T-helper 2 cell treated with Interferon-gamma antibody and Interleukin-4, amounts not matched to agents 5 μg/mL and 100 μg/mL, for 36 hours (primary cell): Measurements from ENCODE around the gene SLC22A12.

Source experiments
- DNase-seq: peaks from one replicate; pipeline ENCODE4 v3.0.0; 2021; ENCODE audit warnings: low spot score
- H3K27ac Mint-ChIP-seq: one replicate; pipeline ENCODE4 v1.8.0; 2021; ENCODE audit warnings: mild to moderate bottlenecking, mixed read lengths
- H3K27me3 Mint-ChIP-seq: one replicate; pipeline ENCODE4 v1.8.0; 2021; ENCODE audit warnings: low read depth, mixed read lengths
- H3K36me3 Mint-ChIP-seq: one replicate; pipeline ENCODE4 v1.8.0; 2021; ENCODE audit warnings: low read depth, mixed read lengths
- H3K4me1 Mint-ChIP-seq: one replicate; pipeline ENCODE4 v1.8.0; 2021; ENCODE audit warnings: low read depth, mixed read lengths
- H3K4me3 Mint-ChIP-seq: one replicate; pipeline ENCODE4 v1.8.0; 2022; ENCODE audit warnings: mild to moderate bottlenecking, moderate library complexity, mixed read lengths
- H3K9me3 Mint-ChIP-seq: one replicate; pipeline ENCODE4 v1.8.0; 2021; ENCODE audit warnings: mixed read lengths

Gene SLC22A12

DNA sequence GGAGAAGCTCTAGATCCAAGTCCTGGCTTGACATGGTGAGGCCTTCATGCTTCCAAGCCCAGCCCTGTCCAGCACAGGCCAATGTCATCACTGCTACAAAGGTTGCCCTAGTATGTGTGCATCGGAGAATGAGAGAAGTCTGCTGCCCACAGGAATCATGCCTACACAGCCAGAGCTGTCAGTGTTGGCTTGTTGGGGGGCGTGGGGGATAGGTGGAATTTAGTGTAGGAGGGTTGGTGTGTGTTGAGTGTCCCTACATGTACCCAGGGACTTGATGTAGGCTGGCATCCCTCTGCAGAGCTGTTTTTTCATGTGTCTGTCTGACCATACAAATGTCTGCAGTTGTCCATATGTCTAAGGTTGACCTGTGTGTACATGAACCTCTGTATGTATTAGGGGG, 37.6 kb downstream of the SLC22A12 start:
- H3K9me3 Mint-ChIP-seq = no peaks in the 10 kb centered on the region
- H3K27me3 Mint-ChIP-seq = no peaks in the 10 kb centered on the region
- no peak overlapping the region for H3K4me3 Mint-ChIP-seq
- H3K36me3 Mint-ChIP-seq = no peaks in the 10 kb centered on the region
- H3K4me1 Mint-ChIP-seq = peaks cover 2% of the 10 kb centered on the region
- no peak overlapping the region for H3K27ac Mint-ChIP-seq
- DNase-seq = no peak

DNA sequence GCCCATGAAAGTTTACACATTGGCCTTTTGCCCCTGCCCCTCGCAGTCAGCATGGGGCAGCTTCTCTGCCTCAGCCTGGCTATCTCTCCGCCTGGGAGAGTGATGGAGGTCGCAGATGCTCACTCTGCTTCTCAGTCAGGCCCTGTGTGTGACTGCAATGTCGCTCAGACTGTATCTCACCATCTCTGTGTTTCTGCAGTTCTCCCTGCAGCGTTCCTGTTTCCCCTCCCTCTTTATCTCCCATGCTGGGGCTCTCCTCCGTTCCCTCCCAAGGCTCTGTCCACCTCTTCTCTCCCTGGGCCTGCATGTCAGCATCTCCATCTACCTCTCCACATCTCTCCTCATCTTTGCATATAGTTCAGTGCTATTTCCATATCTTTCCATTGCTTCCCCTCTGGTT, 38.1 kb downstream of the SLC22A12 start:
- H3K4me3 Mint-ChIP-seq = no peak overlapping the region
- no peaks in the 10 kb centered on the region for H3K27me3 Mint-ChIP-seq
- no peaks in the 10 kb centered on the region for H3K9me3 Mint-ChIP-seq
- DNase-seq = no peak
- no peak overlapping the region for H3K27ac Mint-ChIP-seq
- no peaks in the 10 kb centered on the region for H3K36me3 Mint-ChIP-seq
- H3K4me1 Mint-ChIP-seq = peaks cover 4% of the 10 kb centered on the region

DNA sequence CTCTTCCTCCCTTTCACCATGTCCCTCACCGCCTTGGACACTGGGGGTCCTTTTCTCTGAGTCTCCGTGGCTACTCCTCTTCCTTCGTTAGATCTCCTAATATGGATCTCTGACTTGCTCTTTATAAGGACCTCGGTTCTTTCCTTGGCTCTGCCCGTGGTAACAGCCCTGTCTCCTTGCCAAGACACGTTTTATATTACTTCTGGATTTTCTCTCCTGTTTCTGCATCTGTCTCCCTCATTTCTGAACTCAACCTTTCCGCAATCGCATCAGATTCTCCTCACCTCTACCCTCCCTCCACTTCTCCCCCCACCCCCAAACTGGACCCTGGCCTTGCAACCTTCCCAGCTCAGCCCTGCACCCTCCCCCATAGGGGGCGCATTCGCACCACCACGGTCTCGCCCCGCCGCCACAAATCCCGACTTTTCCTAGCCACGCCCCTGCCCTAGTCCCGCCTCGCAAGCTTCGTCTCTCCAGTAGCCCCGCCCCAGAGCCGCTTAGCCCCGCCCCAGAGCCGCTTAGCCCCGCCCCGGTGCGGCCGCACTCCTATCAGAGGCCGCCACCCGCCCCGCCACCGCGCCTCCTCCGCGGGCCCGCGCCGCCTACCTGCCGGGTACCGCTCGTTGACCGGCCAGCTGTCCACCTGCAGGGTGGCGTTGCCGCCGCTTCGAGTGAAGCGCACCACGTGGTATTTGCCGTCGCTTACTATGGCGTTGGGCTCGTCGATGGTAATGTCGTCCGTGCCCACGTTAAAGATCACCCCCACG, 39.0 kb downstream of the SLC22A12 start:
- no peaks in the 10 kb centered on the region for H3K27me3 Mint-ChIP-seq
- no peak overlapping the region for H3K27ac Mint-ChIP-seq
- H3K9me3 Mint-ChIP-seq = no peaks in the 10 kb centered on the region
- H3K4me3 Mint-ChIP-seq = no peak overlapping the region
- no peaks in the 10 kb centered on the region for H3K36me3 Mint-ChIP-seq
- H3K4me1 Mint-ChIP-seq = peaks cover 4% of the 10 kb centered on the region
- no peak for DNase-seq

DNA sequence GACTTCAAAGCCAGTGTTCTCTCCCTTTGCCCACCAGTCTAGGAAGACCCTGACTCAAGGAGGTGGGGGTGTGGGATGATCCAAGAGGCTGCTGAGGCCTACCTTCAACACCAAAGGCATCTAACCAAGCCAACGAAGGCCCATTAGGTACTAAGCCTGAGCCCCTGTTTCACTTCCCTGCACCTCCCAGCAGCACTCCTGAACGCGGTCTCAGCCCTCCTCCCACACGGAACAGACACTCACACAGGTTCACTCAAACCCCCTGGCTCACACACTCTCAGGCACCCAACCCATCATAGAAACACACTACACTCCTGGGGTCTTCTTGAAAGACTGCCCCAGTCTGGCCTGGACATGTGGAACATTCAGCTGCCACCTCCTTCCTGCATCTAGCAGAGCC, 40.7 kb downstream of the SLC22A12 start:
- peaks cover 4% of the 10 kb centered on the region for H3K4me1 Mint-ChIP-seq
- H3K27ac Mint-ChIP-seq = no peak overlapping the region
- no peaks in the 10 kb centered on the region for H3K36me3 Mint-ChIP-seq
- no peak for DNase-seq
- no peaks in the 10 kb centered on the region for H3K27me3 Mint-ChIP-seq
- H3K9me3 Mint-ChIP-seq = no peaks in the 10 kb centered on the region
- H3K4me3 Mint-ChIP-seq = no peak overlapping the region

DNA sequence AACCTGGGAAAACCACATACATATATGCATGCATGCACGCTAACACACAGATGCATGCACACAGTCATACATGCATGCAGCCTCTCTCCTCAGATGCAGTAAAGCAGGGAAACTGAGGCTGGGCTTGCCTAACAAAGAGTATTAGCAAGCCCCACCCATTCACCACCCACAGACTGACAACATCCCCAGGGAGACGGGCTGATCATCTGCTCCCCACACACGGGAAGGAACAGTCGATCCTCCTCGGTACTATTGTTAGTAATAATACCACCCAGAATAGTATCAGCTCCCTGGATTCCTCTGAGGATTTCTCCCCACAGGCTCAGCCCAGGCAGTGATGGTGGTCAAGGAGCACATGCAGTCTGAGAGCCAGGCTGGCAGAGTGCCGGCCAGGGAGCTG, 41.2 kb downstream of the SLC22A12 start:
- no peaks in the 10 kb centered on the region for H3K36me3 Mint-ChIP-seq
- no peak overlapping the region for H3K4me3 Mint-ChIP-seq
- H3K27ac Mint-ChIP-seq = no peak overlapping the region

DNA sequence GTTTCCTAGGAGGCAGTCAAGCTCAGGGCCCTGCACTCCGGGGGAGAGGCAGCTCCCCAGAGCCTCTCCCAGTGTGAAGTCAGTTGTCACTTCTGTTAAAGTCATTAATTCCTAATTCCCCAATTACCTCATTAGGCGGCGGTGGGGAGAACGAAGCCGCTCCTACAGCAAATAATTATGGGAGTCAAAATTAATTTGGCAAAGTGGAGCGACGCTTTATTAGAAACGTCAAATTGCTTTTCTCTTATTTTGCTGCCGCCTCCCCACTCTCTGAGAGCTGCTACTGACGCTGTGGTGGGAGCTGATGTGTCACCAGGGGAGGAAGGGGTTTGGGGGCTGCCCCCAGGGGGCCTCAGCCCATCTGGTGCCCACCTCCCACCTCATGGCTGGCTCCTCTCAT, 41.6 kb downstream of the SLC22A12 start:
- Mint-ChIP-seq H3K4me1 (peaks cover 4% of the 10 kb centered on the region), H3K4me3 (no peak overlapping the region), H3K27ac (no peak overlapping the region), H3K36me3 (no peaks in the 10 kb centered on the region), H3K27me3 (no peaks in the 10 kb centered on the region), H3K9me3 (no peaks in the 10 kb centered on the region)
- no peak for DNase-seq

More for the DNA sequence above, 41.2 kb downstream of the SLC22A12 start:
- H3K27me3 Mint-ChIP-seq = no peaks in the 10 kb centered on the region
- no peaks in the 10 kb centered on the region for H3K9me3 Mint-ChIP-seq
- DNase-seq = no peak
- peaks cover 4% of the 10 kb centered on the region for H3K4me1 Mint-ChIP-seq

DNA sequence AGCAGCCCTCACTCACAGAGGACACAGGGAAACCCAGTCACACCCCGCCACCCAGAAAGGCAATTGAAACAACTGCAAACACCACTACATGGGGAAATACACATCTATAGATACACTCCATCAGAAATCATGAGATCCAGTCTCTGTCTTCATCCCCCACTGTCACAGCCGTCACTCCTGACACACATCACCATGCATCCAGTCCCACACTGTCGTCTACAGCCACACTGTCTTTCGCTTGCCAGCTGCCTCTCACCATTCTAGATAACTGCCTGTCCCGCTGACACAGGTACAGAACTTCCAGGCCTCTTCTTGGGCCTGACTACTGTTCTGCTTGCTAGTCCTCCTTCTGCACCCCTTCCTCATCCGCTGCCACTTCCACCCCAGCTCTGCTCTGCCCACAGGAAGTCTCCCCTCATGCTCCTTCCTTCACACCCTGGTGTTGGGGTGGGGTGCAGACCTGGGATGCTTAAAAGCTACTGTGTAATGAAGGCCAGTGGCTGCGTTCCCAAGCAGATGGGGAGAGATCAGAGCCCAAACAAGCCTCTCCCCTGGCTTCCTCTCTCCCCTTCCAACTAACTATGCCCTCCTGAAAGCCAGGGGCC, 42.6 kb downstream of the SLC22A12 start:
- Mint-ChIP-seq H3K4me3 (no peak overlapping the region), H3K36me3 (no peaks in the 10 kb centered on the region), H3K27me3 (no peaks in the 10 kb centered on the region), H3K9me3 (no peaks in the 10 kb centered on the region), H3K27ac (peak overlapping the region; percentile 6), H3K4me1 (peaks cover 4% of the 10 kb centered on the region)
- no peak for DNase-seq

DNA sequence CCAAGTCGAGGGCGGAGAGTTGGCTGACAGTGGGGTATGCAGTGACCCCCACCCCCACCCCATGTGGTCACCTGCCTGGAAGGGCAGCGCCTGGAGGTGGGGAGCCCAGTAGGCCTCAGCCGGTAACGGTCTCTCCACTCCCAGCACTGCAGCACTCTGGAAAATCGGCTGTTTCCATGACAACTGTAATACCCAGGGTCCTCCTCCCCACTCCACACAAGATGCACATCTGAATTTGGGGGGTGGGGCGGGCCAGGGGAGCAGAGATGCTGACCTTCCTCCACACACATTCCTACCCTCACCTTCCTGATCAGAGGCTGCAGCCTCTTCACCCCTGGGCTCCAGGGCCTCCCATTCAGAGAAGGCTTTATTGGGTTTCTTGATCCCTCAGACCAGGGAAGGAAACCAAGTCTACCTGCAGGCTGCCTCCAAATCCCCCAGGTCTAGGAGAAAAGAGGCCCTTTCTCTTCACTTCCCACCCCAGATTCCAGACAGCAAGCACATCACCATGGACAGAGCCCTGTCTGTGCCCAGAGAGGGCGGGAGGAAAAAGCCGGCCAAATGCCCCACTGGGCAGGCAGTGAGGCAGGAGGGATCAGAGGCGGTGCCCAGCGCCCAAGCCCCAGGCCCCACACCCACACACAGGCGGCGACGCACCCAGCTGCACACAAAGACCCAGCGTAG, 46.5 kb downstream of the SLC22A12 start:
- H3K27me3 Mint-ChIP-seq = no peaks in the 10 kb centered on the region
- H3K4me1 Mint-ChIP-seq = peaks cover 4% of the 10 kb centered on the region
- H3K36me3 Mint-ChIP-seq = no peaks in the 10 kb centered on the region
- H3K27ac Mint-ChIP-seq = no peak overlapping the region
- no peaks in the 10 kb centered on the region for H3K9me3 Mint-ChIP-seq
- DNase-seq = no peak
- no peak overlapping the region for H3K4me3 Mint-ChIP-seq

DNA sequence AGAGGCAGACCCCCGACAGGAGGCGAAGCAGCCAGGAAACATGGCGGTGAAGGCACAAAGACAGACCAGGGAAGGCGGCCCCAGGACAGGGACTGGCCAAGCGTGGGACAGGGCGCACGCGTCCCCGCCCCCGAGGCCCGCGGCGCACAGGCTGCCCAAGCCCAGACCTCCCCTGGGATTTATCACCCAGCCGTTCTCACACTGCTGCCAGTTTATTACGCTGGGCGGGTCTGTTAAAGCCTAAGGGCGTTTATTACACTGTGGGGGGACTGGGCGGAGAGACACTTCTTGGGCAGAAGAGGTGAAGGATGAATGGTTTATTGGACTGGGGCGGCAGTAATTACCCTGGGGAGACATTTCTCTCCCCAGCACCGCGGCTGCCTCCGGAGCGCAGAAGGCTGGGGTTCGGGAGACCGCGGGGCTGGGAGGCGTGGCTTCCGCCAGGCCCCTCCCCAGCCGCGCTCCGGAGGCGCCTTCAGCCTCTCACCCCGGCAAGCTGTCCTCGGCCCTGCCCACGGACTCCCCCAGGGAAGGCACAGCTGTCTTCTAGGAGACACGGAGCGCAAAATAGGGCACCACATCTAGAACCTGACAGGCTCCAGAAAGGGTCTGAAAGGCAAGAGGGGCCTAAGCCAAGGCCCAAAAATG, 47.1 kb downstream of the SLC22A12 start:
- no peak overlapping the region for H3K27ac Mint-ChIP-seq
- H3K27me3 Mint-ChIP-seq = no peaks in the 10 kb centered on the region
- H3K36me3 Mint-ChIP-seq = no peaks in the 10 kb centered on the region
- no peaks in the 10 kb centered on the region for H3K9me3 Mint-ChIP-seq
- peaks cover 4% of the 10 kb centered on the region for H3K4me1 Mint-ChIP-seq
- no peak overlapping the region for H3K4me3 Mint-ChIP-seq
- no peak for DNase-seq

DNA sequence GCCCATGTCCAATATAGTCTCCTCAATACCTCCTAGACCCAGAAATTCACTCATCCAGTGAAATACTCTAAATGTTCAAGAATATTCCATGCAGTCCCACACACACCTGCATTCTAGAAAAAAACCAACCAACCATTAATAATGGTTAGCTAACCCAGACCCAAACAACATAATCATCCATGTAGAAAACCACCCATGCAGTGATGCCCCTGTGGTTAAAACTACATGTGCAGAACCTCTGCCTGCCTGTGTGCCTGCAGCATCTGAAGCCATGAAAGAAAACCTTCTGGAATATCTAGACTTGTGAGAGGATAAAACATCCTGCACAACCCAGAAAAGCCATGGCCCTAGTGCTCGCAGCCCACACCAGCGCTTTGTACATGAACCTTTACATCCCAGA, 47.8 kb downstream of the SLC22A12 start:
- DNase-seq = no peak
- no peak overlapping the region for H3K4me3 Mint-ChIP-seq
- no peaks in the 10 kb centered on the region for H3K4me1 Mint-ChIP-seq
- H3K27me3 Mint-ChIP-seq = peaks cover 3% of the 10 kb centered on the region
- no peaks in the 10 kb centered on the region for H3K9me3 Mint-ChIP-seq
- no peaks in the 10 kb centered on the region for H3K36me3 Mint-ChIP-seq
- no peak overlapping the region for H3K27ac Mint-ChIP-seq

DNA sequence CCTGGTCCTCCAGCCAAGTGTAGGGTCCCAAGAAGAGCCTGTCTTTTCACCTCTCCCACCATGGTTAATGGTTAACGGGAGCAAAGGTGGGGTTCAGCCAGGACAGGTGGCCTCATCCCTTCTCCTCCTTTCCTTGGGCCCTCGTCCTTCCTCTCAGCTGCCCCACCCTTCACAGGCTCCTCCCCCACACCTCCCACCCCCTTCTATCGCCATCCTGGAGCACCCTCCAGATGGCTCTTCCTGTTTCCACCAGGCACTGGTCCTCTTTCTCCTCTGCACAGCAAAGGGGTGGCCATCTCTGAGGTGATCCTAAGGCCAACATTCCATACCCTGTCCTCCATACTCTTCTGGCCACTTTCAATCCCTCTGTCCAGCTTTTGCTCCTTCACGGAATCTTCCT, 48.9 kb downstream of the SLC22A12 start:
- peaks cover 14% of the 10 kb centered on the region for H3K27me3 Mint-ChIP-seq

DNA sequence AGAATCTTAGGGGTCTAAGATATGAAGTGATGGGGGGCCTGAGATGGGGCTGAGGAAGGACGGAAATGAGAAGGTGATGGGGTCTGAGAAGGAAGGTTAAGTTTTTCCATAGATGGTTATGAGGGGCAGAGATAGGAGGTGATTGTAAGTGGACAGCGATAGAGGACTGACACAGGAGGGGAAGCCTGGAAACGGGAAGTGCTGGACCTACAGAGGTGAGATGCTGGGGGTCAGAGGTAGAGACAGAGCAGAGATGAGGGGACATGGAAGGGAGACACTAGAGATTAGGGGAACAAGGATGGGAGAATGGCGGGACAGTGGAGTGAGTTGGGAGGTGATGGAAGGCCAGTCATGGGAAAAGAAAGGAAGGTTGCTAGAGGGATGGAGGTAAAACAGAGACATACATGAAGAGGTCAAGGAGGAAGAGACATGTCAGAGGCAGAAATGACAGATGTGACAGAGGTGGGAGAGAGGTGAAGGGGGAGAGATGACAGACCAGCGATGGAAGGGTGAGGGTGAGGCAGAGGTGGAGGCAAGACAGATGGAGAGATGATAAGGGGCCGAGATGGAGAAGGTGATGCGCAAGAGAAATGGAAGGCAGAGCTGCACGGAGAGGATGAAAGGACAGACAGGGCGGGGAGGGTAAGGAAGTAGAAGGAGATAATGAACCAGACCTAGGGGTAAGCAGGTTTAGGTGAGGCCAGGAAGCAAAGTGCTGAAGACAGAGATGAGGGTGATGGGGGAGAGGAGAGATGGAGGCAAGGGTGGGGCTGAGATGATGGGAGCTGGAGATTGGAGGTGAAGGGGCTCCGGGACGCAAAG, 50.8 kb downstream of the SLC22A12 start:
- Mint-ChIP-seq H3K36me3 (no peaks in the 10 kb centered on the region), H3K4me3 (no peak overlapping the region), H3K9me3 (no peaks in the 10 kb centered on the region), H3K27ac (no peak overlapping the region), H3K27me3 (peaks cover 32% of the 10 kb centered on the region), H3K4me1 (no peaks in the 10 kb centered on the region)
- DNase-seq = no peak

More for the DNA sequence above, 48.9 kb downstream of the SLC22A12 start:
- DNase-seq = no peak
- H3K27ac Mint-ChIP-seq = no peak overlapping the region
- no peak overlapping the region for H3K4me3 Mint-ChIP-seq
- H3K36me3 Mint-ChIP-seq = no peaks in the 10 kb centered on the region
- no peaks in the 10 kb centered on the region for H3K4me1 Mint-ChIP-seq
- H3K9me3 Mint-ChIP-seq = no peaks in the 10 kb centered on the region

DNA sequence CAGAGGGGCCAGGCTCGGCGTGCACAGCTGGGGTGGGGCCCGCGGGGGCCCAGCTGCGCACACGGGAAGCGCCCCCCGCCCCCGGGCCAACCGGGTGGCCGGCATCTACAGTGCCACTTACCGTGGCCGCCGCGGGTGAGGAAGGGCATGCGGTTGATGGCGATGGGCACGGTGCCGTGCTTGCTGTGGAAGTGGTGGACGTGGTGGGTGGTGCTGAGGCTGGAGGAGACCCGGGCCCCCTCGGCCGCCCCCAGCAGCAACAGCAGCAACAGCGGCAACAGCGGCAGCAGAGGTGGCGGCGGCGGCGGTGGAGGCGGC, 51.4 kb downstream of the SLC22A12 start:
- Mint-ChIP-seq H3K4me1 (no peaks in the 10 kb centered on the region), H3K27me3 (peaks cover 32% of the 10 kb centered on the region), H3K36me3 (no peaks in the 10 kb centered on the region), H3K4me3 (no peak overlapping the region), H3K9me3 (no peaks in the 10 kb centered on the region), H3K27ac (no peak overlapping the region)
- DNase-seq = no peak
